ENCODE data around the gene CNOT3.

Gene CNOT3

DNA sequence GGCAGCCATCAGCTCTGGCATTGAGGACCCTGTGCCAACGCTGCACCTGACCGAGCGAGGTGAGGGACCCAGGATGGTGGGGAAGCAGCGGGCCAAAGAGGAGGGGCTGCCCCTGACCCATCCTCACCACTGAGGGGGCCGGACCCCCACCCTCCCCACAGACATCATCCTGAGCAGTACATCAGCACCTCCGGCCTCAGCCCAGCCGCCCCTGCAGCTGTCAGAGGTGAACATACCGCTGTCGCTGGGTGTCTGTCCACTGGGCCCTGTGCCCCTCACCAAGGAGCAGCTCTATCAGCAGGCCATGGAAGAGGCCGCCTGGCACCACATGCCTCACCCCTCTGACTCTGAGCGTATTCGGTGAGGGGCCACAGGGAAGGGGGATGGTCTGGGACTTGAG, 14.7 kb downstream of the CNOT3 start:
- DNase-seq (ENCODE audit: low read depth) = no peak
- TF ChIP-seq, protein P1, sequence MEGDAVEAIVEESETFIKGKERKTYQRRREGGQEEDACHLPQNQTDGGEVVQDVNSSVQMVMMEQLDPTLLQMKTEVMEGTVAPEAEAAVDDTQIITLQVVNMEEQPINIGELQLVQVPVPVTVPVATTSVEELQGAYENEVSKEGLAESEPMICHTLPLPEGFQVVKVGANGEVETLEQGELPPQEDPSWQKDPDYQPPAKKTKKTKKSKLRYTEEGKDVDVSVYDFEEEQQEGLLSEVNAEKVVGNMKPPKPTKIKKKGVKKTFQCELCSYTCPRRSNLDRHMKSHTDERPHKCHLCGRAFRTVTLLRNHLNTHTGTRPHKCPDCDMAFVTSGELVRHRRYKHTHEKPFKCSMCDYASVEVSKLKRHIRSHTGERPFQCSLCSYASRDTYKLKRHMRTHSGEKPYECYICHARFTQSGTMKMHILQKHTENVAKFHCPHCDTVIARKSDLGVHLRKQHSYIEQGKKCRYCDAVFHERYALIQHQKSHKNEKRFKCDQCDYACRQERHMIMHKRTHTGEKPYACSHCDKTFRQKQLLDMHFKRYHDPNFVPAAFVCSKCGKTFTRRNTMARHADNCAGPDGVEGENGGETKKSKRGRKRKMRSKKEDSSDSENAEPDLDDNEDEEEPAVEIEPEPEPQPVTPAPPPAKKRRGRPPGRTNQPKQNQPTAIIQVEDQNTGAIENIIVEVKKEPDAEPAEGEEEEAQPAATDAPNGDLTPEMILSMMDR (IDR thresholded peaks at IDR 0.05; ENCODE audit: control insufficient read depth, extremely low read depth, insufficient read depth) = no peak

DNA sequence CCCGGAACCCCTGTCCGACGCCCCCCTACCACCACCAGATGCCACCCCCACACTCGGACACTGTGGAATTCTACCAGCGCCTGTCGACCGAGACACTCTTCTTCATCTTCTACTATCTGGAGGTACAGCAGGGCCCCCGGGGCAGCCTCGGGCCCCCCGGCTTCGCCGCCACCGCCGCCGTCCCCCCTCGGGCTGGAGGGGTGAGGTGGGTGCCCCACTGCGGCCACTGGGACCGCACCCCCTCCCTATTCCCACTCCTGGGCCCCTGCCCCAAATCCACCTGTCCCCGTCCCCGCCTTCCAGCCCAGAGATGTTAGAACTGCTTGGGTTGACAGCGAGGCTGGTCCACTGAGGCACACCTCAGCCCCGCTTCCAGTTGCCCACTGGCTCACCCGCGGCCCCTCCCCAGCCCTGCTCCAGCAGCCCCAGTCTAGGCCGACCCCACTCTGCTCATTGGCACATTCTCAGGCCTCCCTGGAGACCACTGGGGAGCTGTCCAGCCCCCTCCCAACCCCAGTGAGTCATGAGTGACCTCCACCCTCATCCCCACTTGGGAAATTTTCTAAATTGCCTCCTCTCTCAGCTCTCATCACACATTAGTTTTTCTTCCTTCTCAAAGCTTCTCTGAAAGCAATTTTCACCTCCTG, 15.4 kb downstream of the CNOT3 start:
- H3K4me3 ChIP-seq (ENCODE audit: low read depth, low read length) = no peak overlapping the region
- TF ChIP-seq, protein P1 (IDR thresholded peaks at IDR 0.05; ENCODE audit: control insufficient read depth, extremely low read depth, insufficient read depth) = no peak
- DNase-seq (ENCODE audit: low read depth) = no peak

More for the DNA sequence above, 14.7 kb downstream of the CNOT3 start:
- H3K4me3 ChIP-seq (ENCODE audit: low read depth, low read length) = no peak overlapping the region

DNA sequence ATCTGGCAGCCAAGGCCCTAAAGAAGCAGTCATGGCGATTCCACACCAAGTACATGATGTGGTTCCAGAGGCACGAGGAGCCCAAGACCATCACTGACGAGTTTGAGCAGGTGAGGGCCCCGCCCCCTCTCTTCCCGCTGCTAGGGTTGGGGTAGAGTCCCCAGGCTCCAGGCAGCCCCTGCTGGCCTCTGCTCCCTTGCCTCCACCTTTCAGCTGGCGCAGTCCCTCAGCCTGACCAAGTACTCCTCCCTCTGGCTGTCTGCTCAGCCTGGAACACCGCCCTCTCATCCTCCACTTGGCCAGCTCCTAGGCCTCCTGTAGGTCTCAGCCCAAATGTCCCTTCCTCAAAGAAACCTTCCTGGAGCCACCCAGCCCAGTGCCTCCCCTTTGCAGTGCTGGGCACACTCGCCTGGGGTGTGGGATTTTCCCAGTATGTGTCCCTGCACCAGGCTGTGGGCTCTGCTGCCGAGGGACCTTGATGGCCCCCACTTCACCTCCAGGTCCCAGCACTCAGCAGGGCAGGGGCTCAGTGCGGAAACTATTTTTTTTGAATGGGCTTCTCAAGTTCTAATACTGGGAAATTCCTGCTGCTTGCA, 16.3 kb downstream of the CNOT3 start:
- H3K4me3 ChIP-seq (ENCODE audit: low read depth, low read length) = no peak overlapping the region

DNA sequence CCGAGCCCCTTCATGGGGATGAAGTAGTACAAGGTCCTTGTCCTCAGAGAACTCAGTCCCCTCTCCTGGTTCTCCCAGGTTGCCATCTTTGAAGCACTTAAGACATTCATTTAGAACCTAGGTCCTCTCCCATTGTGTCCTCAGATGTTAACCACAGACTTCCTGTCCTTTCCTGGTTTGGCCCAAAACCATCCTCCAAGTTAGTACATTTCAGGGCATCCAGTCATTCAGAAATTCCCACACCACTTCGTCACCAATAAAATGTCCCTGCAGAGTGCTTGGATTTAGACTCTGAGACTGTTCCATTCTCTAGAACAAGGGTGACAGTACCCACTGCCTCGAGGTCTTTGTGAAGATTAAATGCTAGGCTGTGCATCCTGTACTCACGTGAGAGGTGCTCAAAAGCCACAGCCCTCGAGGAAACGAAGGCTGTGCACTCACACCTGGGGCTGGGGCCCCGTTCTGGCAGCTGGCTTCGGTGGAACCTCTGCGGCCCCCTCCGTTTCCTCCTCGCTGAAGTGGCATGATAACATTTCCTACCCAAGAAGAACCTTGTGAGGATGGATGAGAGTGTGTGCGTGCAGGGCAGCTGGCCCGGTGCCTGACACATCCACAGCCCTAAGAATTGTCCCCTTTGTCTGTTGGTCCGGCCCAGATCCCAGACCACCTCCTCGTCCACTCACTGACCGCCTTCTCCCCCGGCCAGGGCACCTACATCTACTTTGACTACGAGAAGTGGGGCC, 17.2 kb downstream of the CNOT3 start:
- no peak for DNase-seq (ENCODE audit: low read depth)
- TF ChIP-seq, protein P1 (IDR thresholded peaks at IDR 0.05; ENCODE audit: control insufficient read depth, extremely low read depth, insufficient read depth) = no peak
- H3K4me3 ChIP-seq (ENCODE audit: low read depth, low read length) = no peak overlapping the region

More for the DNA sequence above, 16.3 kb downstream of the CNOT3 start:
- TF ChIP-seq, protein P1 (IDR thresholded peaks at IDR 0.05; ENCODE audit: control insufficient read depth, extremely low read depth, insufficient read depth) = no peak
- no peak for DNase-seq (ENCODE audit: low read depth)

DNA sequence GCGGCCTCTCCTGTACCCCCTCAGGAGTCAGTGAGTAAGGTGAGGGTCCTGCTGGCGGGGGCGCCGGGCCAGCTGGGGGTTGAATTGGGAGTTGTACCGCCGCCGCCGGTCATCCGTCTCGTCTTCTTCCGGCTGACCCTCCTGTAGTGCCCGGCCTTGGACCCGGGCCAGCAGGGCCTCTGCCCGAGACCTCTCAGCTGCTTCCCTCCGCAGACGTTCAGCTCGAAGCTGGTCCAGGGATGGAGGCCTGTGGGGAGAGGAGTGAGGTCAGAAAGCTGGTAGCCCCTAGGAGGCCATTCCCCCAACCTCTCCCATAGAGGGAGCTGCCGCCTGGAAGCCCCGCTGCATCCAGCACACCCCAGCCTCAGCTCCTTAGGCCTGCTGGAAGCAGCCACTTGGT, 18.1 kb downstream of the CNOT3 start:
- DNase-seq (ENCODE audit: low read depth) = no peak
- TF ChIP-seq, protein P1 (IDR thresholded peaks at IDR 0.05; ENCODE audit: control insufficient read depth, extremely low read depth, insufficient read depth) = no peak
- H3K4me3 ChIP-seq (ENCODE audit: low read depth, low read length) = no peak overlapping the region

DNA sequence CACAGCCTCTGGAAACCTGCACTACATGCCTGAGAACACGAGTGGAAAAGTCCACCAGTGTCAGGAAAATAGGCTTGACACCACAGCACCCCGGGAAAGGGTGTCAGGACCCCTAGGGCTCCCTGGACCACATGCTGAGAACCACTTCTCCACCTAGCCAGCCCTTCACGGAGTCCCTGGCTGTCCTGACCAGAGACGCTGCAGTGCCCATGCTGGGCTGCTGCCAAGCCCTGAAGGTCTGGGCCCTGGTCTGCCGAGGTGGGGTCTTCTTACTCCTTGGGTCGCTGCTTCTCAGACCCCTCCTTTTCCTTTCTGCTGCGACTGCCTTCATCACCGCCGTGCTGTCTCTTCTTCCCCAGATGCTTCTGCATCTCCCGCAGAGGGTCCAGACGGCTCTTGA, 18.9 kb downstream of the CNOT3 start:
- H3K4me3 ChIP-seq (ENCODE audit: low read depth, low read length) = no peak overlapping the region
- TF ChIP-seq, protein P1 (IDR thresholded peaks at IDR 0.05; ENCODE audit: control insufficient read depth, extremely low read depth, insufficient read depth) = no peak
- no peak for DNase-seq (ENCODE audit: low read depth)
